Posterior vena cava (tissue), 2 donors: ENCODE data around the gene ASCL3. TPM values are rescaled to one million over a fixed set of nuclear protein-coding genes. Genes with fewer than 3 reads are reported as not detected.
"Not testable (repeated sequence)": the region's sequence is repeated elsewhere in the genome, so short reads cannot be mapped to it uniquely, and the experiment has no call there.

ENCODE experiments used
- DNase-seq: peaks from one replicate; pipeline ENCODE4 v3.0.0-alpha.2; 2020; ENCODE audit warnings: low spot score
- intact Hi-C, 2 donors: fragments of 100-400 bp; cut with DNase I; formaldehyde crosslinking; loops; one replicate each; pipeline versions ENCODE4 v1.14.1 to v1.14.2; 2022 to 2023
- total RNA-seq, 2 donors: library from RNA; stranded (reverse); fragmentation: NEBNext Ultra II Directional; extraction: Animal tissue kit (Norgen Biotek cat#: 25700); gene quantifications; one replicate each; pipeline ENCODE4 v1.2.1, GENCODE V29; 2021
- donor health status: DM: yes; HTN: yes; CAD: no.
- donor health status: DM: yes; HTN: yes; CAD: no.

Gene ASCL3
- total RNA-seq, 2 donors from 2014 or later: not detected

GRCh38 chr11:8917157-8917825, 25.5 kb downstream of the ASCL3 start:
- intact Hi-C loops: no loop called here
- DNase-seq: no peak

- no peak for DNase-seq
- intact Hi-C loops: loop anchor here in 1 of 2 donors (5.0 kb wide), 1 partner anchor 43 kb away; no protein-coding TSS in a partner anchor
Measured at GRCh38 chr11:8914661-8915018, 28.2 kb downstream of the ASCL3 start.

- no peak for DNase-seq
- intact Hi-C loops: loop anchor here (2.0 to 5.0 kb wide), 2 partner anchors 43 to 75 kb away; no protein-coding TSS in a partner anchor
Measured at GRCh38 chr11:8913961-8914660, 28.7 kb downstream of the ASCL3 start.

GRCh38 chr11:8911029-8911823, 31.6 kb downstream of the ASCL3 start, which contains the start of gene AKIP1:
Gene AKIP1, plus strand, starts transcription at chr11:8911189. Its CDS starts 261 bp downstream, at chr11:8911450.
- DNase-seq: peak; percentile 98
- intact Hi-C loops: loop anchor here in 1 of 2 donors (5.0 kb wide), 1 partner anchor 46 kb away; no protein-coding TSS in a partner anchor

GRCh38 chr11:8910649-8911026, 32.2 kb downstream of the ASCL3 start:
- intact Hi-C loops: loop anchor here in 1 of 2 donors (5.0 kb wide), 1 partner anchor 47 kb away; no protein-coding TSS in a partner anchor
- no peak for DNase-seq

- intact Hi-C loops: no loop called here
Measured at GRCh38 chr11:8908099-8908498, 34.7 kb downstream of the ASCL3 start.

GRCh38 chr11:8907116-8907515, 35.7 kb downstream of the ASCL3 start:
- no peak for DNase-seq
- intact Hi-C loops: no loop called here

More at GRCh38 chr11:8908099-8908498, 34.7 kb downstream of the ASCL3 start:
- DNase-seq: no peak

GRCh38 chr11:8905528-8906165, 37.2 kb downstream of the ASCL3 start:
- intact Hi-C loops: no loop called here
- DNase-seq: no peak

- intact Hi-C loops: no loop called here
- no peak for DNase-seq
Measured at GRCh38 chr11:8899119-8899753, 43.6 kb downstream of the ASCL3 start.

GRCh38 chr11:8891185-8891584, 51.6 kb downstream of the ASCL3 start:
- DNase-seq, intact Hi-C loops: not testable (repeated sequence)

Other genes with a start within 250 kb of the ASCL3 start
- 10 to 100 TPM; 15.4 to 19.1 TPM for gene AKIP1, start 31.8 kb downstream of the ASCL3 start, total RNA-seq
- not detected for gene C11orf16, start 10.1 kb downstream of the ASCL3 start, total RNA-seq
- gene TMEM9B, start 21.4 kb upstream of the ASCL3 start, total RNA-seq: 10 to 100 TPM; 20.6 to 26.1 TPM
- gene NRIP3, start 61.0 kb upstream of the ASCL3 start, total RNA-seq: 1 to 10 TPM; 3.1 to 6.0 TPM
- gene SCUBE2, start 148.6 kb upstream of the ASCL3 start, total RNA-seq: 1 to 10 TPM; 2.5 to 7.4 TPM